DND-41 (cell line): ENCODE data around the gene PTPRR.

ENCODE experiments used
- ATAC-seq: fragments of 200-7000 bp; cut with Tn5 transposase; 3 replicates; pipeline ENCODE4 v1.9.1; 2021; ENCODE audit warnings: low read depth; ENCODE audit not compliant: insufficient read depth
- DNase-seq: peaks from one replicate; pipeline ENCODE4 v3.0.0-alpha.2; 2020
- H2AFZ ChIP-seq: 2 replicates; pipeline ENCODE4 v1.6.0; 2012; ENCODE audit warnings: low read depth, low read length
- H3K27ac ChIP-seq: 2 replicates; pipeline ENCODE4 v1.5.1; 2012; ENCODE audit warnings: low read length, inconsistent platforms
- H3K27me3 ChIP-seq: fragments of 200-600 bp; sonication (generic); 2 replicates; pipeline ENCODE4 v1.6.0; 2012; ENCODE audit warnings: low read length, mild to moderate bottlenecking, inconsistent platforms; ENCODE audit not compliant: insufficient read depth, poor library complexity
- H3K36me3 ChIP-seq: 2 replicates; pipeline ENCODE4 v1.5.1; 2012; ENCODE audit warnings: low read length, inconsistent platforms; ENCODE audit not compliant: insufficient read depth
- H3K4me1 ChIP-seq: 2 replicates; pipeline ENCODE4 v1.5.1; 2012; ENCODE audit warnings: mild to moderate bottlenecking, low read length; ENCODE audit not compliant: insufficient read depth
- H3K4me2 ChIP-seq: 2 replicates; pipeline ENCODE4 v1.6.0; 2012; ENCODE audit warnings: mild to moderate bottlenecking, moderate library complexity, low read length, inconsistent platforms; ENCODE audit not compliant: insufficient read depth
- H3K4me3 ChIP-seq, 2 experiments: fragments of 200-600 bp in 1 of 2; shearing (Covaris generic) in 1 of 2; 2 replicates each; pipeline ENCODE4 v1.5.1; 2012 to 2016; ENCODE audit warnings: inconsistent platforms in 2 of 2, low read length in 2 of 2, mild to moderate bottlenecking in 2 of 2, low read depth in 1 of 2, moderate library complexity in 1 of 2
- H3K79me2 ChIP-seq: 2 replicates; pipeline ENCODE4 v1.6.0; 2012; ENCODE audit warnings: low read length, inconsistent platforms; ENCODE audit not compliant: insufficient read depth
- H3K9ac ChIP-seq: 2 replicates; pipeline ENCODE4 v1.6.0; 2012; ENCODE audit warnings: low read depth, mild to moderate bottlenecking, inconsistent platforms, low read length, moderate library complexity
- H3K9me3 ChIP-seq: 2 replicates; pipeline ENCODE4 v1.5.1; 2012; ENCODE audit warnings: low read length, moderate library complexity, mild to moderate bottlenecking, inconsistent platforms; ENCODE audit not compliant: insufficient read depth, severe bottlenecking
- H4K20me1 ChIP-seq: 2 replicates; pipeline ENCODE4 v1.6.0; 2012; ENCODE audit warnings: low read length; ENCODE audit not compliant: insufficient read depth
- CTCF ChIP-seq: IDR thresholded peaks from 2 replicates; pipeline ENCODE4 v1.5.1; 2012; ENCODE audit warnings: borderline replicate concordance, low read length, moderate library complexity, mild to moderate bottlenecking; ENCODE audit not compliant: poor library complexity, severe bottlenecking; ENCODE audit errors: extremely low read depth
- EZH2 ChIP-seq: IDR thresholded peaks from 3 replicates; pipeline ENCODE4 v1.6.1; 2012; ENCODE audit warnings: borderline replicate concordance, low read depth, mild to moderate bottlenecking, moderate library complexity, low read length, inconsistent platforms; ENCODE audit not compliant: severe bottlenecking

The PTPRR gene

GRCh38 chr12:70686299-70686698 is 234.2 kb downstream of the PTPRR start:
- no peak overlapping the region for H3K4me2 ChIP-seq
- H3K4me1 ChIP-seq, result no peaks in the 10 kb centered on the region
- no peak overlapping the region for H3K9ac ChIP-seq
- H3K27me3 ChIP-seq, result no peaks in the 10 kb centered on the region
- H3K4me3 ChIP-seq, result no peak overlapping the region
- ATAC-seq (no peak), DNase-seq (no peak)
- no peaks in the 10 kb centered on the region for H3K9me3 ChIP-seq
- TF ChIP-seq EZH2, result no peak
- TF ChIP-seq CTCF, result no peak
- no peak overlapping the region for H2AFZ ChIP-seq
- H3K79me2 ChIP-seq, result no peaks in the 10 kb centered on the region
- H4K20me1 ChIP-seq, result no peaks in the 10 kb centered on the region
- no peak overlapping the region for H3K27ac ChIP-seq
- H3K36me3 ChIP-seq, result no peaks in the 10 kb centered on the region

- Histone ChIP-seq H3K4me2 (no peak overlapping the region), H3K4me1 (no peaks in the 10 kb centered on the region), H3K36me3 (no peaks in the 10 kb centered on the region), H2AFZ (no peak overlapping the region), H3K4me3 (no peak overlapping the region), H3K27me3 (no peaks in the 10 kb centered on the region), H3K9me3 (no peaks in the 10 kb centered on the region), H3K27ac (no peak overlapping the region), H4K20me1 (no peaks in the 10 kb centered on the region), H3K79me2 (no peaks in the 10 kb centered on the region), H3K9ac (no peak overlapping the region)
- DNase-seq (no peak), ATAC-seq (no peak)
- TF ChIP-seq CTCF (no peak), EZH2 (no peak)
Observed at GRCh38 chr12:70683976-70684375, 236.6 kb downstream of the PTPRR start.

- Histone ChIP-seq H2AFZ (no peak overlapping the region), H3K27me3 (no peaks in the 10 kb centered on the region), H3K4me1 (no peaks in the 10 kb centered on the region), H3K9ac (no peak overlapping the region), H4K20me1 (no peaks in the 10 kb centered on the region), H3K4me2 (no peak overlapping the region), H3K79me2 (no peaks in the 10 kb centered on the region), H3K36me3 (no peaks in the 10 kb centered on the region), H3K4me3 (no peak overlapping the region), H3K9me3 (no peaks in the 10 kb centered on the region), H3K27ac (no peak overlapping the region)
- no peak for ATAC-seq
- no peak for TF ChIP-seq EZH2
- no peak for TF ChIP-seq CTCF
- DNase-seq, result no peak
Observed at GRCh38 chr12:70671698-70672097, 248.8 kb downstream of the PTPRR start.

GRCh38 chr12:70670948-70671347 is 249.6 kb downstream of the PTPRR start:
- H3K4me1 ChIP-seq, result no peaks in the 10 kb centered on the region
- no peak overlapping the region for H3K4me2 ChIP-seq
- no peak for DNase-seq
- no peak for TF ChIP-seq CTCF
- TF ChIP-seq EZH2, result no peak
- H3K27me3 ChIP-seq, result no peaks in the 10 kb centered on the region
- no peak for ATAC-seq
- no peaks in the 10 kb centered on the region for H3K79me2 ChIP-seq
- H3K36me3 ChIP-seq, result no peaks in the 10 kb centered on the region
- H4K20me1 ChIP-seq, result no peaks in the 10 kb centered on the region
- H2AFZ ChIP-seq, result no peak overlapping the region
- H3K4me3 ChIP-seq, result no peak overlapping the region
- H3K9ac ChIP-seq, result no peak overlapping the region
- H3K27ac ChIP-seq, result no peak overlapping the region
- H3K9me3 ChIP-seq, result no peaks in the 10 kb centered on the region
